ENCODE results near the gene SLC37A1. TPM values are rescaled to one million over a fixed set of nuclear protein-coding genes. Genes with fewer than 3 reads are reported as not detected.

Gene SLC37A1
- total and polyA plus RNA-seq, 9 of the 15 experiments (the other 6 are each of a cell fraction or from before 2014, with no cell fraction given), result 0.06 to 3.4 (median 0.40) TPM

DNA sequence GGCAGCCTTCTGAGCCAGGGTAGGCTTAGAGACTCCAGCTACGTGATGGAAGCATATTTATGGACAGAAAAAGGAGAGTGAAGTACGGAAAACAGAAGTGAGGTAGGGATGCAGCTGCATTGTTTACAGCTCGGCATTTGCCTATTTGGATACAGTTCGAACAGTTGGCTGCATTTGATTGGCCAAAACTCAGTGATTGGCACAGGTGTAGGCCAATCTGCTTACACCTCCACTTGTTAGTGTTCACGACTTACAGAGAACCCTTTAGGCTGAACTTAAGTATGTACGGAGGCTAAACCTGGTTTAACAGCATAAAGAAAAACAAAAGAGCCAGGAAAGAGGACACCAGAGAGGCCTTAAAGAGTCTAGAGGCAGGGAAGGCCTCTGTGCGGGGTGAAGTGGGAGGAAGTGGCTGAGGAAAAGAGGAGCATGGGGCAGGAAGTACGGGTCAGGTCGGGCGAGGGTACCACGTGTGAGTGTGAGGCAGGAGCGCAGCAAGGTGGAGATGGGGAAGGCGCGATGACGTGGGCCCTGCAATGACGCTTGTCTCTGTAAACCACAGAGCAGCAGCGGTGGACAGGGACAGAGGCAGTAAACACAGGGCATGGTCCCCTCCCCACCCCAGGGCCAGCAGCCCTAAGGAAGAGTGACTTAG is 49.7 kb upstream of the SLC37A1 start (continued):
- TF ChIP-seq ATF1 (CRISPR knock-in tag; IDR thresholded peaks at IDR 0.05), result no peak
- 0 out of 2 replicates have a peak, but pooled peaks have one; percentile 22 for TF ChIP-seq ATF1 (tag; IDR thresholded peaks at IDR 0.05)
- TF ChIP-seq ELF1 (tag; IDR thresholded peaks at IDR 0.05), result 0 out of 2 replicates have a peak, but pooled peaks have one; percentile 19
- TF ChIP-seq ELF4 (CRISPR knock-in tag; IDR thresholded peaks at IDR 0.05), result peak; percentile 80
- TF ChIP-seq, protein P1, sequence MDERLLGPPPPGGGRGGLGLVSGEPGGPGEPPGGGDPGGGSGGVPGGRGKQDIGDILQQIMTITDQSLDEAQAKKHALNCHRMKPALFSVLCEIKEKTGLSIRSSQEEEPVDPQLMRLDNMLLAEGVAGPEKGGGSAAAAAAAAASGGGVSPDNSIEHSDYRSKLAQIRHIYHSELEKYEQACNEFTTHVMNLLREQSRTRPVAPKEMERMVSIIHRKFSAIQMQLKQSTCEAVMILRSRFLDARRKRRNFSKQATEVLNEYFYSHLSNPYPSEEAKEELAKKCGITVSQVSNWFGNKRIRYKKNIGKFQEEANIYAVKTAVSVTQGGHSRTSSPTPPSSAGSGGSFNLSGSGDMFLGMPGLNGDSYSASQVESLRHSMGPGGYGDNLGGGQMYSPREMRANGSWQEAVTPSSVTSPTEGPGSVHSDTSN (CRISPR knock-in tag; IDR thresholded peaks at IDR 0.05; ENCODE audit: low read depth), result peak; percentile 93
- TF ChIP-seq, protein P1 (tag; conservative IDR thresholded peaks at IDR 0.05; ENCODE audit: low read depth), result peak; percentile 96
- peak; percentile 51 for TF ChIP-seq SP2 (IDR thresholded peaks at IDR 0.05; ENCODE audit: extremely low read depth, low read depth, low read length, poor library complexity, severe bottlenecking)
- TF ChIP-seq, protein P2, sequence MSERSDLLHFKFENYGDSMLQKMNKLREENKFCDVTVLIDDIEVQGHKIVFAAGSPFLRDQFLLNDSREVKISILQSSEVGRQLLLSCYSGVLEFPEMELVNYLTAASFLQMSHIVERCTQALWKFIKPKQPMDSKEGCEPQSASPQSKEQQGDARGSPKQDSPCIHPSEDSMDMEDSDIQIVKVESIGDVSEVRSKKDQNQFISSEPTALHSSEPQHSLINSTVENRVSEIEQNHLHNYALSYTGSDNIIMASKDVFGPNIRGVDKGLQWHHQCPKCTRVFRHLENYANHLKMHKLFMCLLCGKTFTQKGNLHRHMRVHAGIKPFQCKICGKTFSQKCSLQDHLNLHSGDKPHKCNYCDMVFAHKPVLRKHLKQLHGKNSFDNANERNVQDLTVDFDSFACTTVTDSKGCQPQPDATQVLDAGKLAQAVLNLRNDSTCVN (CRISPR knock-in tag; IDR thresholded peaks at IDR 0.05), result 0 out of 2 replicates have a peak, but pooled peaks have one; percentile 30
- TF ChIP-seq, protein P3, sequence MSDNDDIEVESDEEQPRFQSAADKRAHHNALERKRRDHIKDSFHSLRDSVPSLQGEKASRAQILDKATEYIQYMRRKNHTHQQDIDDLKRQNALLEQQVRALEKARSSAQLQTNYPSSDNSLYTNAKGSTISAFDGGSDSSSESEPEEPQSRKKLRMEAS (CRISPR knock-in tag; IDR thresholded peaks at IDR 0.05), result peak; percentile 60; the same call in 1 of the 2 replicates
- TF ChIP-seq CHCHD3 (CRISPR knock-in tag; IDR thresholded peaks at IDR 0.05), result no peak
- TF ChIP-seq, protein P4, sequence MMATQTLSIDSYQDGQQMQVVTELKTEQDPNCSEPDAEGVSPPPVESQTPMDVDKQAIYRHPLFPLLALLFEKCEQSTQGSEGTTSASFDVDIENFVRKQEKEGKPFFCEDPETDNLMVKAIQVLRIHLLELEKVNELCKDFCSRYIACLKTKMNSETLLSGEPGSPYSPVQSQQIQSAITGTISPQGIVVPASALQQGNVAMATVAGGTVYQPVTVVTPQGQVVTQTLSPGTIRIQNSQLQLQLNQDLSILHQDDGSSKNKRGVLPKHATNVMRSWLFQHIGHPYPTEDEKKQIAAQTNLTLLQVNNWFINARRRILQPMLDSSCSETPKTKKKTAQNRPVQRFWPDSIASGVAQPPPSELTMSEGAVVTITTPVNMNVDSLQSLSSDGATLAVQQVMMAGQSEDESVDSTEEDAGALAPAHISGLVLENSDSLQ (IDR thresholded peaks at IDR 0.05), result peak; percentile 99
- TF ChIP-seq DMBX1 (CRISPR knock-in tag; IDR thresholded peaks at IDR 0.05; ENCODE audit: borderline replicate concordance), result peak; percentile 67; the same call in 1 of the 2 replicates
- peak; percentile 32 for TF ChIP-seq CREM (IDR thresholded peaks at IDR 0.05; ENCODE audit: low read depth)
- TF ChIP-seq CXXC5 (CRISPR knock-in tag; IDR thresholded peaks at IDR 0.05), result peak; percentile 8; the same call in 1 of the 2 replicates
- no peak for TF ChIP-seq SMARCA4 (IDR thresholded peaks at IDR 0.05)
- TF ChIP-seq MAZ (CRISPR knock-in tag; conservative IDR thresholded peaks at IDR 0.05 in 1 of 2, IDR thresholded peaks at IDR 0.05 in 1 of 2), result 0 out of 4 replicates have a peak, but pooled peaks of 1 of the 2 experiments have one; percentile 20
- peak; percentile 75 for TF ChIP-seq ASH1L (IDR thresholded peaks at IDR 0.05; ENCODE audit: borderline replicate concordance, low read depth, partially characterized antibody)
- TF ChIP-seq TGIF2 (CRISPR knock-in tag; IDR thresholded peaks at IDR 0.05), result no peak
- TF ChIP-seq, protein P5, sequence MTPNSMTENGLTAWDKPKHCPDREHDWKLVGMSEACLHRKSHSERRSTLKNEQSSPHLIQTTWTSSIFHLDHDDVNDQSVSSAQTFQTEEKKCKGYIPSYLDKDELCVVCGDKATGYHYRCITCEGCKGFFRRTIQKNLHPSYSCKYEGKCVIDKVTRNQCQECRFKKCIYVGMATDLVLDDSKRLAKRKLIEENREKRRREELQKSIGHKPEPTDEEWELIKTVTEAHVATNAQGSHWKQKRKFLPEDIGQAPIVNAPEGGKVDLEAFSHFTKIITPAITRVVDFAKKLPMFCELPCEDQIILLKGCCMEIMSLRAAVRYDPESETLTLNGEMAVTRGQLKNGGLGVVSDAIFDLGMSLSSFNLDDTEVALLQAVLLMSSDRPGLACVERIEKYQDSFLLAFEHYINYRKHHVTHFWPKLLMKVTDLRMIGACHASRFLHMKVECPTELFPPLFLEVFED (CRISPR knock-in tag; conservative IDR thresholded peaks at IDR 0.05), result peak; percentile 76; the same call in 1 of the 2 replicates
- TF ChIP-seq, protein P6, sequence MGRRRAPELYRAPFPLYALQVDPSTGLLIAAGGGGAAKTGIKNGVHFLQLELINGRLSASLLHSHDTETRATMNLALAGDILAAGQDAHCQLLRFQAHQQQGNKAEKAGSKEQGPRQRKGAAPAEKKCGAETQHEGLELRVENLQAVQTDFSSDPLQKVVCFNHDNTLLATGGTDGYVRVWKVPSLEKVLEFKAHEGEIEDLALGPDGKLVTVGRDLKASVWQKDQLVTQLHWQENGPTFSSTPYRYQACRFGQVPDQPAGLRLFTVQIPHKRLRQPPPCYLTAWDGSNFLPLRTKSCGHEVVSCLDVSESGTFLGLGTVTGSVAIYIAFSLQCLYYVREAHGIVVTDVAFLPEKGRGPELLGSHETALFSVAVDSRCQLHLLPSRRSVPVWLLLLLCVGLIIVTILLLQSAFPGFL (CRISPR knock-in tag; IDR thresholded peaks at IDR 0.05), result no peak

Measured in K562 (cell line).